Ramos (cell line): ENCODE measurements around the gene ASB18.
"Not testable (repeated sequence)": the region's sequence is repeated elsewhere in the genome, so short reads cannot be mapped to it uniquely, and the experiment has no call there.

Experiments
- in situ Hi-C: fragments of 300-500 bp; cut with MboI; formaldehyde crosslinking; loops from one replicate; pipeline ENCODE4 v1.14.3; 2022; ENCODE audit warnings: low sequenced_read_pairs; ENCODE audit not compliant: unreplicated experiment

The ASB18 gene

GRCh38 chr2:236287656-236288055 is 23.4 kb upstream of the ASB18 start:
- in situ Hi-C loops: no loop called here

- in situ Hi-C loops: no loop called here
Observed at GRCh38 chr2:236286873-236287545, 22.8 kb upstream of the ASB18 start.

GRCh38 chr2:236284208-236284607 is 20.0 kb upstream of the ASB18 start:
- in situ Hi-C loops: no loop called here

- in situ Hi-C loops: no loop called here
Observed at GRCh38 chr2:236282406-236282805, 18.2 kb upstream of the ASB18 start.

- in situ Hi-C loops: no loop called here
Observed at GRCh38 chr2:236281423-236281822, 17.2 kb upstream of the ASB18 start.

GRCh38 chr2:236273126-236273525 is 8.9 kb upstream of the ASB18 start:
- in situ Hi-C loops: no loop called here

GRCh38 chr2:236271851-236272250 is 7.6 kb upstream of the ASB18 start:
- in situ Hi-C loops: no loop called here

GRCh38 chr2:236269876-236270275 is 5.7 kb upstream of the ASB18 start:
- in situ Hi-C loops: not testable (repeated sequence)

- in situ Hi-C loops: no loop called here
Observed at GRCh38 chr2:236265675-236266074, 1.5 kb upstream of the ASB18 start.

- in situ Hi-C loops: no loop called here
Observed at GRCh38 chr2:236262238-236262637, 2.0 kb downstream of the ASB18 start.

- in situ Hi-C loops: no loop called here
Observed at GRCh38 chr2:236261452-236261851, 2.8 kb downstream of the ASB18 start.

GRCh38 chr2:236259371-236259770 is 4.8 kb downstream of the ASB18 start:
- in situ Hi-C loops: no loop called here

- in situ Hi-C loops: no loop called here
Observed at GRCh38 chr2:236257575-236257974, 6.6 kb downstream of the ASB18 start.

GRCh38 chr2:236257136-236257535 is 7.1 kb downstream of the ASB18 start:
- in situ Hi-C loops: no loop called here

- in situ Hi-C loops: no loop called here
Observed at GRCh38 chr2:236256366-236256985, 7.7 kb downstream of the ASB18 start.

GRCh38 chr2:236254674-236255073 is 9.5 kb downstream of the ASB18 start:
- in situ Hi-C loops: no loop called here

- in situ Hi-C loops: no loop called here
Observed at GRCh38 chr2:236254001-236254400, 10.2 kb downstream of the ASB18 start.

- in situ Hi-C loops: no loop called here
Observed at GRCh38 chr2:236252602-236253001, 11.6 kb downstream of the ASB18 start.

GRCh38 chr2:236250909-236251579 is 13.2 kb downstream of the ASB18 start:
- in situ Hi-C loops: no loop called here

- in situ Hi-C loops: no loop called here
Observed at GRCh38 chr2:236250286-236250685, 13.9 kb downstream of the ASB18 start.

GRCh38 chr2:236249066-236249465 is 15.1 kb downstream of the ASB18 start:
- in situ Hi-C loops: no loop called here
